Gastrocnemius medialis (tissue), 4 donors: ENCODE results near the gene MMP24OS. TPM values are rescaled to one million over a fixed set of nuclear protein-coding genes. Genes with fewer than 3 reads are reported as not detected.

ENCODE experiments used
- ATAC-seq, 2 donors: fragments of 150-250 bp; one replicate each; pipeline ENCODE4 v1.9.1; 2016
- DNase-seq, 2 donors: peaks; one replicate each; pipeline ENCODE4 v3.0.0-alpha.2; 2019
- H3K27ac ChIP-seq, 4 donors: fragments of 200-600 bp; sonication (generic); 1 replicate in 1 of 4; 2 replicates in 3 of 4; pipeline ENCODE4 v1.5.1; 2016 to 2018; ENCODE audit warnings: mild to moderate bottlenecking in 2 of 4, moderate library complexity in 1 of 4
- H3K27me3 ChIP-seq, 3 donors: fragments of 200-600 bp; sonication (generic) in 2 of 3; 1 replicate in 1 of 3; 2 replicates in 2 of 3; pipeline versions ENCODE4 v1.5.1 to v1.6.0; 2016 to 2019; ENCODE audit warnings: mild to moderate bottlenecking in 1 of 3, moderate library complexity in 1 of 3
- H3K36me3 ChIP-seq, 2 donors: fragments of 200-600 bp; sonication (generic) in 1 of 2; one replicate each; pipeline ENCODE4 v1.5.1; 2017 to 2018
- H3K4me1 ChIP-seq, 2 donors: fragments of 200-600 bp; sonication (generic) in 1 of 2; one replicate each; pipeline ENCODE4 v1.5.1; 2016 to 2017; ENCODE audit warnings: mild to moderate bottlenecking in 2 of 2
- H3K4me3 ChIP-seq, 4 donors: fragments of 200-600 bp; sonication (generic) in 3 of 4; 1 replicate in 1 of 4; 2 replicates in 3 of 4; pipeline ENCODE4 v1.5.1; 2016 to 2019; ENCODE audit warnings: mild to moderate bottlenecking in 2 of 4
- H3K9me3 ChIP-seq, 3 donors: fragments of 200-600 bp; sonication (generic) in 2 of 3; 1 replicate in 1 of 3; 2 replicates in 2 of 3; pipeline ENCODE4 v1.5.1; 2016 to 2019
- CTCF ChIP-seq, 5 experiments: fragments of 450-650 bp in 3 of 5; fragments of 200-600 bp in 2 of 5; sonication (generic) in 2 of 5; IDR thresholded peaks in 4 of 5; conservative IDR thresholded peaks in 1 of 5; 1 replicate in 4 of 5; 2 replicates in 1 of 5; pipeline ENCODE4 v1.5.1; 2016 to 2019; ENCODE audit warnings: antibody characterized with exemption in 5 of 5, mild to moderate bottlenecking in 3 of 5, moderate library complexity in 3 of 5
- POLR2A ChIP-seq, 2 donors: fragments of 450-650 bp; IDR thresholded peaks; one replicate each; pipeline ENCODE4 v1.6.1; 2017; ENCODE audit warnings: antibody characterized with exemption in 2 of 2, mild to moderate bottlenecking in 2 of 2, moderate library complexity in 2 of 2
- in situ Hi-C, 4 donors: fragments of 200-750 bp; cut with MboI; loops; one replicate each; pipeline versions ENCODE4 v1.15.0 to v1.8.0; 2017; ENCODE audit warnings: low sequenced_read_pairs in 4 of 4
- intact Hi-C: fragments of 100-400 bp; cut with DNase I; formaldehyde crosslinking; loops from one replicate; pipeline ENCODE4 v1.15.1; 2023; ENCODE audit warnings: low total_unique reads
- total RNA-seq, 4 donors: library from RNA; depleted of rRNA; stranded (reverse); fragments of >200 nt; gene quantifications; one replicate each; pipeline versions ENCODE4 v1.1.0 to v1.2.3, GENCODE V29; 2016

MMP24OS gene
- total RNA-seq, 4 donors from 2014 or later = 3.8 to 18.4 (median 12.4) TPM

- DNase-seq = no peak
- TF ChIP-seq CTCF (IDR thresholded peaks at IDR 0.05 in 4 of 5, conservative IDR thresholded peaks at IDR 0.05 in 1 of 5) (no peak), POLR2A (IDR thresholded peaks at IDR 0.05) (no peak)
- no peak overlapping the region for H3K27ac ChIP-seq
- no peaks in the 10 kb centered on the region for H3K27me3 ChIP-seq
- intact Hi-C loops = loop anchor here (1.0 to 10.0 kb wide), 2 partner anchors 62 to 137 kb away; no protein-coding TSS in a partner anchor
- H3K4me1 ChIP-seq = peaks cover 6 to 28% of the 10 kb centered on the region in 2 donors
- in situ Hi-C loops = loop anchor here (5.0 kb wide), 2 partner anchors 140 to 145 kb away; no protein-coding TSS in a partner anchor
- H3K9me3 ChIP-seq = no peaks in the 10 kb centered on the region
- ATAC-seq = no peak
- H3K36me3 ChIP-seq = peaks cover 0 to 6% of the 10 kb centered on the region in 2 donors
- H3K4me3 ChIP-seq = no peak overlapping the region
Observed at GRCh38 chr20:35302421-35303335, 24.8 kb upstream of the MMP24OS start.

- Histone ChIP-seq H3K27ac (no peak overlapping the region), H3K4me3 (no peak overlapping the region), H3K9me3 (no peaks in the 10 kb centered on the region), H3K36me3 (peaks cover 0 to 6% of the 10 kb centered on the region in 2 donors), H3K4me1 (peaks cover 0 to 15% of the 10 kb centered on the region in 2 donors), H3K27me3 (peaks cover 0 to 5% (median 0%) of the 10 kb centered on the region in 3 donors)
- DNase-seq (no peak), ATAC-seq (no peak)
- intact Hi-C loops = loop anchor here (10.0 kb wide), 1 partner anchor 63 kb away; no protein-coding TSS in a partner anchor
- TF ChIP-seq CTCF (IDR thresholded peaks at IDR 0.05 in 4 of 5, conservative IDR thresholded peaks at IDR 0.05 in 1 of 5) = no peak
- no peak for TF ChIP-seq POLR2A (IDR thresholded peaks at IDR 0.05)
- in situ Hi-C loops = loop anchor here (5.0 kb wide), 2 partner anchors 141 to 146 kb away; no protein-coding TSS in a partner anchor
Observed at GRCh38 chr20:35301426-35301825, 23.5 kb upstream of the MMP24OS start.

- no peak for ATAC-seq
- in situ Hi-C loops = loop anchor here (5.0 kb wide), 2 partner anchors 142 to 147 kb away; no protein-coding TSS in a partner anchor
- H3K4me1 ChIP-seq = peaks cover 0 to 9% of the 10 kb centered on the region in 2 donors
- no peak for TF ChIP-seq CTCF (IDR thresholded peaks at IDR 0.05 in 4 of 5, conservative IDR thresholded peaks at IDR 0.05 in 1 of 5)
- TF ChIP-seq POLR2A (IDR thresholded peaks at IDR 0.05) = no peak
- H3K36me3 ChIP-seq = peaks cover 0 to 6% of the 10 kb centered on the region in 2 donors
- no peak for DNase-seq
- no peak overlapping the region for H3K27ac ChIP-seq
- no peak overlapping the region for H3K4me3 ChIP-seq
- no peaks in the 10 kb centered on the region for H3K9me3 ChIP-seq
- peaks cover under 1 to 9% (median 7%) of the 10 kb centered on the region in 3 donors for H3K27me3 ChIP-seq
- intact Hi-C loops = loop anchor here (10.0 kb wide), 1 partner anchor 64 kb away; no protein-coding TSS in a partner anchor
Observed at GRCh38 chr20:35300469-35301262, 22.7 kb upstream of the MMP24OS start.

GRCh38 chr20:35299780-35300179 is 21.9 kb upstream of the MMP24OS start:
- H3K27me3 ChIP-seq = peaks cover 8 to 12% (median 9%) of the 10 kb centered on the region in 3 donors
- H3K27ac ChIP-seq = no peak overlapping the region
- TF ChIP-seq POLR2A (IDR thresholded peaks at IDR 0.05) = no peak
- peaks cover 0 to under 1% of the 10 kb centered on the region in 2 donors for H3K4me1 ChIP-seq
- in situ Hi-C loops (loop anchor here (5.0 kb wide), 2 partner anchors 143 to 148 kb away; no protein-coding TSS in a partner anchor), intact Hi-C loops (loop anchor here (10.0 kb wide), 1 partner anchor 65 kb away; no protein-coding TSS in a partner anchor)
- ATAC-seq (no peak), DNase-seq (no peak)
- H3K4me3 ChIP-seq = no peak overlapping the region
- H3K36me3 ChIP-seq = peaks cover 0 to 6% of the 10 kb centered on the region in 2 donors
- H3K9me3 ChIP-seq = no peaks in the 10 kb centered on the region
